Neural cell (in vitro differentiated cells): ENCODE measurements around the gene PMM2. TPM values are rescaled to one million over a fixed set of nuclear protein-coding genes. Genes with fewer than 3 reads are reported as not detected.

Experiments used
- H2AFZ ChIP-seq: fragments of 200-600, 300-800 bp; sonication (generic), shearing (Covaris generic); 2 replicates; pipeline ENCODE4 v1.6.0; 2014; ENCODE audit warnings: low read depth, mild to moderate bottlenecking, antibody characterized with exemption, low read length, moderate library complexity
- H3F3A ChIP-seq: fragments of 200-600 bp; shearing (Covaris generic); 2 replicates; pipeline ENCODE4 v1.6.1; 2016; ENCODE audit warnings: mild to moderate bottlenecking, moderate library complexity, mixed read lengths, antibody characterized with exemption, low read length; ENCODE audit not compliant: insufficient read depth, poor library complexity, severe bottlenecking
- H3K27ac ChIP-seq: fragments of 200-600, 300-800 bp; sonication (generic), shearing (Covaris generic); 2 replicates; pipeline ENCODE4 v1.5.1; 2014; ENCODE audit warnings: mild to moderate bottlenecking, low read length, moderate library complexity
- H3K27me3 ChIP-seq: fragments of 300-800, 200-600 bp; sonication (generic), shearing (Covaris generic); 2 replicates; pipeline ENCODE4 v1.6.0; 2014; ENCODE audit warnings: mild to moderate bottlenecking, low read depth, low read length, moderate library complexity; ENCODE audit not compliant: insufficient read depth
- H3K36me3 ChIP-seq: fragments of 300-800, 200-600 bp; sonication (generic), shearing (Covaris generic); 2 replicates; pipeline ENCODE4 v1.5.1; 2014; ENCODE audit warnings: mild to moderate bottlenecking, antibody characterized with exemption, low read length, moderate library complexity; ENCODE audit not compliant: insufficient read depth
- H3K4me2 ChIP-seq: fragments of 300-800, 200-600 bp; sonication (generic), shearing (Covaris generic); 2 replicates; pipeline ENCODE4 v1.6.0; 2014; ENCODE audit warnings: mild to moderate bottlenecking, low read length
- H3K4me3 ChIP-seq: fragments of 300-800, 200-600 bp; sonication (generic), shearing (Covaris generic); 2 replicates; pipeline ENCODE4 v1.5.1; 2014; ENCODE audit warnings: mild to moderate bottlenecking, low read length, moderate library complexity
- H3K79me2 ChIP-seq: fragments of 200-600 bp; shearing (Covaris generic); replicated peaks from 2 replicates; pipeline ENCODE4 v1.6.0; 2014; ENCODE audit warnings: mild to moderate bottlenecking, low read length, moderate library complexity; ENCODE audit not compliant: insufficient read depth
- H3K9ac ChIP-seq: fragments of 300-800, 200-600 bp; sonication (generic), shearing (Covaris generic); 2 replicates; pipeline ENCODE4 v1.6.1; 2016; ENCODE audit warnings: mild to moderate bottlenecking, low read length, mixed read lengths
- H3K9me2 ChIP-seq: fragments of 200-600 bp; shearing (Covaris generic); 2 replicates; pipeline ENCODE4 v1.6.1; 2016; ENCODE audit warnings: mild to moderate bottlenecking, low read length, mixed read lengths; ENCODE audit not compliant: insufficient read depth
- H3K9me3 ChIP-seq: fragments of 200-600, 300-800 bp; sonication (generic), shearing (Covaris generic); 2 replicates; pipeline ENCODE4 v1.6.1; 2016; ENCODE audit warnings: mild to moderate bottlenecking, mixed run types, low read length, moderate library complexity, mixed read lengths
- H4K20me1 ChIP-seq: fragments of 200-600 bp; shearing (Covaris generic); 2 replicates; pipeline ENCODE4 v1.6.1; 2016; ENCODE audit warnings: mild to moderate bottlenecking, mixed run types; ENCODE audit not compliant: insufficient read depth
- CTCF ChIP-seq: fragments of 450-650 bp; IDR thresholded peaks from 2 replicates; pipeline ENCODE4 v1.5.1; 2014; ENCODE audit warnings: antibody characterized with exemption, mild to moderate bottlenecking, moderate library complexity; ENCODE audit not compliant: poor library complexity, severe bottlenecking
- EP300 ChIP-seq: fragments of 450-650 bp; conservative IDR thresholded peaks from 2 replicates; pipeline ENCODE4 v1.6.1; 2014; ENCODE audit warnings: antibody characterized with exemption, mild to moderate bottlenecking, moderate library complexity; ENCODE audit not compliant: poor library complexity, severe bottlenecking
- EZH2 ChIP-seq: fragments of 200-600, 300-800 bp; shearing (Covaris generic), sonication (generic); IDR thresholded peaks from 2 replicates; pipeline ENCODE4 v1.6.1; 2014; ENCODE audit warnings: antibody characterized with exemption, low read length, borderline replicate concordance, mild to moderate bottlenecking; ENCODE audit not compliant: insufficient read depth, poor library complexity, severe bottlenecking
- MXI1 ChIP-seq: fragments of 450-650 bp; conservative IDR thresholded peaks from 2 replicates; pipeline ENCODE4 v1.6.1; 2014; ENCODE audit warnings: antibody characterized with exemption, mild to moderate bottlenecking; ENCODE audit not compliant: poor library complexity, severe bottlenecking
- POLR2AphosphoS5 ChIP-seq: IDR thresholded peaks from 2 replicates; pipeline ENCODE4 v1.6.1; 2012
- RAD21 ChIP-seq: fragments of 450-650 bp; conservative IDR thresholded peaks from 2 replicates; pipeline ENCODE4 v1.6.1; 2014; ENCODE audit warnings: antibody characterized with exemption, mild to moderate bottlenecking, moderate library complexity
- REST ChIP-seq: IDR thresholded peaks from 2 replicates; pipeline ENCODE4 v1.6.1; 2012; ENCODE audit warnings: borderline replicate concordance
- SMC3 ChIP-seq: fragments of 450-650 bp; conservative IDR thresholded peaks from 2 replicates; pipeline ENCODE4 v1.6.1; 2014; ENCODE audit warnings: antibody characterized with exemption, mild to moderate bottlenecking, moderate library complexity; ENCODE audit not compliant: poor library complexity
- TAF1 ChIP-seq: IDR thresholded peaks from 2 replicates; pipeline ENCODE4 v1.6.1; 2012; ENCODE audit warnings: low read depth
- polyA plus RNA-seq: library from polyadenylated mRNA; depleted of rRNA; stranded (reverse); fragments of >200 nt; gene quantifications from 2 replicates; pipeline ENCODE4 v1.2.3, GENCODE V29; 2014

PMM2 gene
- polyA plus RNA-seq, 1 donor from 2014 or later = 20.2 TPM

- TF ChIP-seq CTCF (no peak), MXI1 (peak; percentile 46), REST (no peak), POLR2AphosphoS5 (peak; percentile 49), TAF1 (no peak), EP300 (no peak), SMC3 (no peak), EZH2 (no peak), RAD21 (no peak)
- H3K9ac ChIP-seq = peak overlapping the region; percentile 78
- peak overlapping the region; percentile 82 for H3K4me2 ChIP-seq
- H3F3A ChIP-seq = no peaks in the 10 kb centered on the region
- H3K27me3 ChIP-seq = no peaks in the 10 kb centered on the region
- H4K20me1 ChIP-seq = peaks cover 3% of the 10 kb centered on the region
- peaks cover 70% of the 10 kb centered on the region for H3K79me2 ChIP-seq
- H3K4me3 ChIP-seq = peak overlapping the region; percentile 80
- H3K9me2 ChIP-seq = no peaks in the 10 kb centered on the region
- no peaks in the 10 kb centered on the region for H3K36me3 ChIP-seq
- no peaks in the 10 kb centered on the region for H3K9me3 ChIP-seq
- peak overlapping the region; percentile 63 for H3K27ac ChIP-seq
- peak overlapping the region; percentile 18 for H2AFZ ChIP-seq
These were observed 68.7 kb downstream of the PMM2 start for GRCh38 chr16:8866118-8866883.

- peaks cover 3% of the 10 kb centered on the region for H4K20me1 ChIP-seq
- no peaks in the 10 kb centered on the region for H3K9me3 ChIP-seq
- peaks cover 64% of the 10 kb centered on the region for H3K79me2 ChIP-seq
- peak overlapping the region; percentile 78 for H3K9ac ChIP-seq
- TF ChIP-seq MXI1 (no peak), TAF1 (no peak), EZH2 (no peak), POLR2AphosphoS5 (no peak), SMC3 (no peak), RAD21 (no peak), EP300 (no peak), REST (no peak), CTCF (no peak)
- H3F3A ChIP-seq = no peaks in the 10 kb centered on the region
- peak overlapping the region; percentile 82 for H3K4me2 ChIP-seq
- H3K36me3 ChIP-seq = no peaks in the 10 kb centered on the region
- H2AFZ ChIP-seq = peak overlapping the region; percentile 18
- peak overlapping the region; percentile 80 for H3K4me3 ChIP-seq
- peak overlapping the region; percentile 63 for H3K27ac ChIP-seq
- H3K27me3 ChIP-seq = no peaks in the 10 kb centered on the region
- no peaks in the 10 kb centered on the region for H3K9me2 ChIP-seq
These were observed 69.2 kb downstream of the PMM2 start for GRCh38 chr16:8866884-8867215.
